NK-92 (cell line): ENCODE data around the gene PHLDB2.

ENCODE experiments used
- DNase-seq: peaks from one replicate; lab custom pipeline; 2025; ENCODE audit not compliant: unreplicated experiment; lab: John Stamatoyannopoulos, UW

PHLDB2 gene

GRCh38 chr3:111956995-111957734 is 98.1 kb downstream of the PHLDB2 start:
- no peak for DNase-seq

DNA sequence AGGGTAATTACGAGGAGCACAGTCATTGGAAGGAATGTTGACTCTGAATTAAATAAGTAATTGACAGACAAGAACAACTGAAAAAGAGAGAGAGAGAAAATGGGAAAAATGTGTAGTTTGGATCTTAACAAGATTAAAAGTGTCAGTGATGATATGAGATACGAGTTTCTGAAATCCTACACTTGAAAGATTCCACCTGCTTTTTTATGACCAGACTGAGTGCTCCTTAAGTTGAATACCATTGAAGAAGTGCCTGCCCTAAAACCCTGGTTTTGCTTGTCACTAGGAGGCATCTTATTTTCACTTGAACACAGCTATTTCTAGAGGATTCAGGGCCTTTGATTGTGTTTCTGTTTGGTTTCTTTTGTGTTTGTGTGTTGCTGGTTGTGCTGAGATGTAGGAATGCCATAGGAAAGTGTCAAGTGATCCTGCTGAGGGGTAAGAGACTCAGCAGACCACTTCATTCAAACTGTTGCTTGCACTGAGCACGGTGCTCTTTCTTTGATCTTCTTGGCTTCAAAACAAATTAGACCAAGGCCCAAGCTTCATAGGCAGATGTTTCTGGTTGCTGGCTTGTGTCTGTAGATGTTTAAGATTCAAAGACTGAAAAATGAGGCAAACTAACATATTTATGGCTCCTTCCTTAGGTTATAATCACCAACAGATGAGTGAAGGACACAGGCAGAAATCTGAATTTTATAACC is 102.5 kb downstream of the PHLDB2 start:
- DNase-seq: no peak

DNA sequence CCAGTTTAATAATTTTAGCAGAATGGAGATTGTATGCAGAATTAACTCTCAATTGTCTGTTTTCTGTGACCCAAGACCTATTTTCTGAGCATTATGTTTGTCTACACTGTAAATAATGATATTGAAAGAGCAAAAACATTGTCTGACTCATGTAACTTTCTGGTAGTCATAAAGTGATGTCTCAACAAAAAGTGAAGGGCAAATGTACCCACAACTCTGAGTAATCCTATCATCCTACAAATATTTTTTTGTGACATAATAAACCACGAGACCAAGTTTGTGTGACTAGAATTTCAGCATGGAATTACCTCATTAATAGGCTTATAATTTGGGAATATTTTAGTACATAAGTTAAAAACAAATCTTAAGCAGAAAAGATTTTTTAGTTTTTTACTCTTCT is 104.4 kb downstream of the PHLDB2 start:
- no peak for DNase-seq

DNA sequence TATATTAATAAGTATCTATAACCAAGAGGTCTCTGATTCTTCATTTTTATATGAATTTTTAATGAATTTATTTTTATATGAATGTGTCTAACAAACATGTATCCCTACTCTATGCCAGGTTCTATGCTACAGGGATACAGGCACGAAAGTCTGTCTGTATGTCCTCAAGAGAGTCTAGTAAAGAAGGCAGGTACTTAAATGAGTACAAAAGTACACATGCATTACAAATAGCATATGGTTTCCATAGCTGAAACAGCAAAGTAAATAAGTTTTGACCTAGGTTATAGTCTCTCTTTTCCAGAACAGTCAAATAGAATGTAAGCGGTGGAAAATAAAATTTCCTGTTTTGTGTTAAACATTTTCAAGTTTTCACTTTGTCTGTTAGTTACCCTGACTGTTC is 106.4 kb downstream of the PHLDB2 start:
- no peak for DNase-seq

DNA sequence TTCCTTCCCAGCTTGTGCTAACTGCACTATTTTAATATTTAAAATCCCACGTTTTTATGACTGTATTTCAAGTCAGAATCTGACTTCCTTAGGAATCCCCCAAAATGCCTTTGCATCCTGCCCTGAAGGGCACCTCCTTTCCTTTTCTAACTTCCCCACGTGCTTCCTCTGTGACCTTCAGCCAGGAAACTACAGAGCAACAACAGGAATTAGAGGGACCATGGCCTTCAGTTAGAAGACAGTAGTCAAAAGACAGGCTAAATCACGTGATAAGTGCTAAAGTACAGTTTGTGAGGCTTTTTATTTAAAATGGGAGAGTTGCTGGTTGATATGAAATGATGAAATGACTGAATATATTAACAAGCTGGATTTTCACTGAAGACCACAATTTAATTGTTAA is 108.0 kb downstream of the PHLDB2 start:
- DNase-seq: no peak

DNA sequence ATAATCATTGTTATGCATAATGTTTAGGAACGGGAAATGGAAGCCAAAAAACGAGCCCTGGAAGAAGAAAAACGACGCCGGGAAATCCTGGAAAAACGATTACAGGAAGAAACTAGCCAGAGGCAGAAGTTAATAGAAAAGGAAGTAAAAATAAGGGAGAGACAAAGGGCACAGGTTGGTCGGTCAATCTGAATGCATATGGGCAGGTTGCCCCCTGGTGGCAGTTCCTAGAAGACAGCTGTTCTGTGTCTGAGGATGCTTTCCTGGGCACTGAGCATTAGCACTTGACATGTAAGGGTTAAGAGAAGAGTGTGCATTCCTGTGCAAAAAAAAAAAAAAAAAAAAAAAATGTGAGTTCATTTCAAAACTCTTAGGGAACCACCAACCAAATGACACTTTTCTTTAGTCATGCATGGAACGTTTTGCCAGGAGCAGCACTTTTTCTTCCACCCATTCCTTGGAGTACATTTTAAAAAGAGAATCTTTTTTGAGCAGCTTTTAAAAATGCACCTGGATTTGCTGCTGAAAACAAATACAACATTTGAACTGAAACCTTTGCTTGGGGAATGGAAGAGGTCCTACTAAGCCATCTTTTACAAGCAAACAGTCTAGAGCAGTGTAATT is 108.7 kb downstream of the PHLDB2 start:
- DNase-seq: no peak

GRCh38 chr3:111968319-111969054 is 109.4 kb downstream of the PHLDB2 start:
- DNase-seq: no peak

GRCh38 chr3:111970376-111970775 is 111.3 kb downstream of the PHLDB2 start:
- no peak for DNase-seq

DNA sequence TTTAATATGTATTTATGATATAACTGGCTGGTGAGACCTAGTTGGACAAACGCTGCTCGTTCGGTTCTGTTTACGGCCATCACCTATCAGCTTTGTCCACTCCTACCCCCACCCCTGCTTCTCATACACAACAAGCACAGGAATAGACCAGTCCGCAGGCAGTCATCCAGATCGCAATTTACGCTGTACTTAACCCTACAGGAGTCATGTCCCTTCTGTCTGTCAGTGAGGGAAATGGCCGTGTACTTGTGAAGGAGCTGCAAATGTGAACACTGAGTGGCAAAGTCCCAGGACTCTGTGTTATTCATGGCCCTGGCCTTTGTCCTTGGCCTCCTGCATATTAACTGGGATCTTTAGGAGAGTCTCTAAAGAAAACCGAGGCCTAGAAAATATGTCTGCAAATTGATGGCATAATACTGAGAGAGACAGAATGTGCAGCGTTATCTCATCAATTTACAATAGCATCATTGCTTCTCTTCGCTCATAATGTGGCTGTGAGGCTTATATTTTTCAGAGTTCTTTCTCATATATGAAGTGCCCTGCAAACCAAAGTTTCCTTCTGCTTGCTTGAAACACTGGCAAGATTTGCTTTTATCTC is 112.6 kb downstream of the PHLDB2 start:
- no peak for DNase-seq

DNA sequence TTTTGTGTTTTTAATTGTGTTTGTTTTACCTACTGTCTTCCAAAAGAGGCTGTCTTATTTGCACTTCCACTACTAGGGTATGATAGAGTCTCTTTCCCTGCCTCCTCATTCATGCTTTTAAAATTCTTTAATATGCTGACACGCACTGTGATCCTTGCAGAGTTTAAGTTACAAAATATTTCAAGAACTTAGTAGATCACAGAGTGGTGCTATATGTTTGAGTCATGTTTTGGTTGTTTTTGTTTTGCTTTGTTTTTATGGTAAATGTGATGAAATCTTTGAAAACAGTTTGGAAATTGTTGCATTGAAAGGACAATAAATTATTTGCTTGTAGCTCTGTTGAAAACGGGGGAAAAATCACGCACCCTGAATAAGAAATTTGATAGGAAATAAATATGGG is 113.8 kb downstream of the PHLDB2 start:
- DNase-seq: no peak

GRCh38 chr3:111975131-111975530 is 116.1 kb downstream of the PHLDB2 start:
- no peak for DNase-seq

DNA sequence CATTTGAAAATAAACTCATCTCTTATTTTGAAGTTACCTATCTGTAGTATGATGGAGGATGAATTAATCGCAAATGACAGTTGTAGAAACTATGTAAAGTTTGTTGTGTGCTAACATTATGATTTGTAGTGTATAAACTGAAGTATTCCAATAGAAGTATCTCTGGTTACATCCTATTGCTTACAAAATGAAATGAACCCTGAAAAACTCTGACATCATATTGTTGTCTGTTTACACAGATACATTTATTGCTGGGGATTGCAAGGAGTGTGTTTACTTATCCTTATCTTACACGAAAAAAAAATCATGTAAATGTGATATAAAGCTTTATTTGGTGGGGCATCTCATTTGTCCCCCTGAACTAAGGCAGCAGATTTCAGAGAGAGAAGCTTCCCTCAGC is 117.2 kb downstream of the PHLDB2 start:
- DNase-seq: no peak

GRCh38 chr3:111978583-111979433 is 119.7 kb downstream of the PHLDB2 start, which contains the start of gene ABHD10:
ABHD10 (plus strand) TSS chr3:111979026; CDS start chr3:111979062, 36 bp downstream.
- DNase-seq: peak; percentile 76

DNA sequence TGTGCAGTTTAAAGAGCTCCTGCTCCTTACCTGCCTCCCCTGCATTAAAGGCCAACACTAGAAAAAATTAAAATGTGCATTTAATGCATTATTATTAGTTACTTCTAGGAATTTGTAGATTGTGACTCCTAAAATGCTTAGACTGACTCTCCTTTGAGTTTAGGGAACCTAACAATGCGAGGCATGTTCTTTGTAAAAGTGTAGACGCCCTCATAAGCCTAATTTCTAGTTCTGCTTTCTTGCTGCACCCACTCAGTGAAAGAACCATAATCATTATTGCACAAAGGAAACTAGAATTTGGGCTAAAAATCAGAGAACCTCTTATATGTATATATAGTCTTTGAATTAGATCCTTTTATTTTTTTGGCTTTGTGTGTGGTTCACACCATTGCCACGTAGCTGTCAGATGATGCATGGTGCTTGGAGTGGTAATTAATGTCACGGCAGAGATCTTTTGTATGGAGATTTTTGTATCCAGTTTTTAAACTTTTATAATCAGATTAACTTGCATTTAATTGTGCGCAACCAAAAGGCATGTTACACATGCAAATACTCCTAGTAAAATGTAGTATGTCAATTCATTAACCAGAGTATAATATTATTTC is 120.5 kb downstream of the PHLDB2 start:
- DNase-seq: no peak

DNA sequence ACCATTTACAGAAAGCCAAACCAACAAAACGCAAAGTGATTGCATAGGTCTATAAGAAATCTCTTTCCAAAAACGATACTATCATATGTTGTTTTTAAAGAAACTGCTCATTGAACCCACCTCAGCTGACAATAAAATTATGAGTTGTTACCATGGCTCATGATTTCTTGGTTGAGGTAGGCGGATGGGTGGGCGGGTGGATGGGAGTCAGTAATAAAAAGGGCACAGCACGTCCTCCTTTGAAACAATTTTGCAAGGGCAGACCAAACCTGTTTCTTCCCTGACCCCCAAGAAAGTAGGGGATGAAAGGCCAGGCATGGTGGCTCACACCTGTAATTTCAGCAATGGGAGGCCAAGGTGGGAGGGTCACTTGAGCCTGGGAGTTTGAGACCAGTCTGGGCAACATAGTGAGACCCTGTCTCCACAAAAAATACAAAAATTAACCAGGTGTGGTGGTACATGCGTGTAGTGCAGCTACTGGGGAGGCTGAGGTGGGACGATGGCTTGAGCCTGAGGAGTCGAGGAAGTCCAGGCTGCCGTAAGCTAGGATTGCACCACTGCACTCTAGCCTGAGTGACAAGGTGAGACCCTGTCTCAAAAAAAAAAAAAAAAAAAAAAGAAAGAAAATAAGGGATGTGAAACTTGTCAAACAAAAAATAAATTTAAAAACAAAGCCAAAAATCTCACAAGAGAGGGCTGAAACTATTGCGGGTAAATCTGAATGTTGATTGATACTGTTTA is 121.8 kb downstream of the PHLDB2 start:
- DNase-seq: no peak

- no peak for DNase-seq
These were observed 122.3 kb downstream of the PHLDB2 start for GRCh38 chr3:111981457-111981763.

GRCh38 chr3:111984636-111985298 is 125.7 kb downstream of the PHLDB2 start:
- DNase-seq: no peak

GRCh38 chr3:111986800-111987199 is 127.7 kb downstream of the PHLDB2 start:
- no peak for DNase-seq
